Stimulated activated CD8-positive, alpha-beta memory T cell treated with anti-CD3 and anti-CD28 coated beads, Interleukin-4, amount 100 ng/mL, for 24 hours (primary cell): Measurements from ENCODE around the gene TSC1.
A peak's percentile ranks its signal among the peaks of the same experiment; 100 is the strongest.
"Not testable (repeated sequence)": the region's sequence is repeated elsewhere in the genome, so short reads cannot be mapped to it uniquely, and the experiment has no call there.

Experiments
- DNase-seq: peaks from one replicate; pipeline ENCODE4 v3.0.0-alpha.2; 2020; ENCODE audit warnings: low read depth

The TSC1 gene

GRCh38 chr9:132944294-132945185, at the start of gene TSC1:
TSC1 (minus strand) TSS chr9:132944616; CDS start chr9:132928872, 15,744 bp downstream.
- DNase-seq = peak; percentile 97

DNA sequence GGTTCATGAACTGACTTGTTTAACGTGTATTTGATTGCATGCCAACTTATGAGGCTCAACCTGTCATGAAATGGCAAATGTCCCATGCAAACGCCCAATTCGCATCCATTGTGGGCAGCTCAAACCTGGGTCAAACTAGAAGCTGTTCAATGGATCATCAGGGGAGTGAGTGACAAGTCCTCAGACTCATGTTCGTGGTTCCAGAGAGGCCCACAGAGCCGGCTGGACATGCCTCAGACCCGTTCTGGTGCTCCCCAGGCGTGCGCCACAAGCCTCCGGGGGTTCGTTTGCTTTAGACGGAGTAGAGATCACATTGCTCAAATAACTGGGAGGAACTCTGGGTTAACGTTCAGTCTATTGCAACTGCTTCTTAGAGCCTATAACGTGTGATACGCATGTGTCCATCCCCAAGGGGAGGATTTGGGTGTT, 49.1 kb upstream of the TSC1 start:
- no peak for DNase-seq

- no peak for DNase-seq
Measured at GRCh38 chr9:132991351-132992300, 47.2 kb upstream of the TSC1 start.

GRCh38 chr9:132990781-132991180, 46.4 kb upstream of the TSC1 start:
- DNase-seq = no peak

- not testable (repeated sequence) for DNase-seq
Measured at GRCh38 chr9:132989998-132990557, 45.7 kb upstream of the TSC1 start.

DNA sequence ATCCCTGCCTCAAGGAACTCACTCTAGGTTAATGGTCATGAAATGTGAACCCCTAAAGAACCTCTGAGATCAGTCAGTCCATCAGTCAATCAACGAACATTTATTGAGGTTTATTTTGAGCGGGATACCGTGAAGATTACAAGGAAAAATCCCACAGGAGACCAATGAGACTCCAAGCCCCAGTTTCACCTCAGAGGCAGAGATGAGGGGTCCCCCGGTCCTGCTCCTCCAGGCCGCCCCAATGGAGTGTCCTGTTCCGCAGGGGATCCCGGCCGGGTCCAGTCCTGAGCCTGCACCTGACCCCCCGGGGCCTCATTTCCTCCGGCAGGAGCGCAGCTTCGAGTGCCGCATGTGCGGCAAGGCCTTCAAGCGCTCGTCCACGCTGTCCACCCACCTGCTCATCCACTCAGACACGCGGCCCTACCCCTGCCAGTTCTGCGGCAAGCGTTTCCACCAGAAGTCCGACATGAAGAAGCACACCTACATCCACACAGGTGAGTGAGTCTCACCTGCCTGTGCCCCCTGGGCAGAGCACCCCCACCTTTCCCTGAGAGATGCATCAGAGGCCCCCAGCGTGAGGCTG, 45.1 kb upstream of the TSC1 start:
- no peak for DNase-seq

DNA sequence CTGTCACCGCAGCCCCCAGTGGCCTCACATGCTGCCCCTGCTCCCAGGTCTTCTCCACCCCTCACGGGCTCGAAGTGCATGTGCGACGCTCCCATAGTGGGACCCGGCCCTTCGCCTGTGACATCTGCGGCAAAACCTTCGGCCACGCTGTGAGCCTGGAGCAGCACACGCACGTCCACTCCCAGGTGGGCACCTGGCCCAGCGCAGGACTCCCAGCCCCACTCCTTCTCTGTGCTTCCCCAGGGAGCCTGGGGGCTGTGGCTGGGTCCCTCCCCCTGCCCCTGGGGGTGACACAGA, 44.5 kb upstream of the TSC1 start:
- DNase-seq = no peak

GRCh38 chr9:132988244-132989013, 44.0 kb upstream of the TSC1 start:
- DNase-seq = no peak

- no peak for DNase-seq
Measured at GRCh38 chr9:132986640-132987620, 42.5 kb upstream of the TSC1 start.

GRCh38 chr9:132986114-132986513, 41.7 kb upstream of the TSC1 start:
- no peak for DNase-seq

- DNase-seq = no peak
Measured at GRCh38 chr9:132985489-132985888, 41.1 kb upstream of the TSC1 start.

DNA sequence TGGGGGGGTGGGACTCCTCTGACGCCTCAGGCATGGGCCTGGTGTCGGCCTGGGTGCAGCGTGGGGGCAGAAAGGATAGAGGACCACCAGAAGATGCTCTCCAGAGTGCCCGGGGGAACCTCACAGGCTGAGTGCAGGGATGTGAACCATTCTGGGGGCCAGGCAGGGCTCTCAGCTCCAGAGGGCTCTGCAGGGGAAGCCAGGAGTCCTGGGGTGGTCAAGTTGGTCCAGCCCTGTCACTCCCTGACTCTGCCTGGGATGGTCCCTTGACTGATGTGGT, 40.6 kb upstream of the TSC1 start:
- DNase-seq = no peak

DNA sequence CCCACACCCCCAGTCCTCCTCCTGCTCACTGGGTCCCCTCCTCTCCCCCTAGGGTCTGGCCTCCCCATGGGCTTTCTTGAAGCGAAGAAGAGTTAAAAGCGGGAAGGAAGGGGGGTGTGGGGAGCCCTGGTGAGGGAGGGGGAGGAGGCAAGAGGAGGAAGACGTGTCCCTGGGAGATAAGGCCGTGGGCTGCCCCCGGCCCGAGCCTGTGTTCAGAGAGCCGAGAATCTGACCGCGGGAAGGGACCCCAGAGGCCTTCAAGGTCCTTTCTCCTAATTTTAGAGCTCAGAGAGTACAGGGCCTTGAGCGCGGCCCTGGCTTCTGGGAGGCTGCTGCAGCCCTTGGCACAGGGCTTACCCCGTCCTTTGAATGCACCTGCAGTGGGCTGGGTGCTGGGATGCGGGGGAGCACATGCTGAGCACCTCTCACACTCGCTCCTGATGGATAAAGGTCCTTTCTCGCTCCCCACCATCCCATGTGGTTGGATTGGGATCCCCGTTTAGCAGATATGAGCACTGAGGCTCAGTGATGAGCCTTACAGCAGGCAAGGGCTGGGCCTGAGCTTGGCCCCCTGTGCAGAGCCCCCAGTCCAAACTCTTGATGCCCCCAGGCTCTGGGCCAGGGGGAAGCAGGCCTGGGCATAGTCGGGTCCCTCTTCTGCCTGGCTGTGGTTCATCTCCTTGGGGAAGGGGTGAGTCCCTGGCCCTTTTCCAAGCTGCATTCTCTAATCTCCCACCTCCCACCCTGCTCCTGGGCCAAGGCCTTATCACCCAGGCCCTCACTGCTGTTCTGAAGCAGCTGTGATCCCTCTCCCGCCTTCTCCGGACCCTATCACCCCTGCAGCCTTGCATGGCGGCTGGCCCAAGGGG, 40.0 kb upstream of the TSC1 start:
- DNase-seq = no peak

GRCh38 chr9:132983491-132984201, 39.2 kb upstream of the TSC1 start:
- DNase-seq = no peak

- DNase-seq = no peak
Measured at GRCh38 chr9:132982458-132982857, 38.0 kb upstream of the TSC1 start.

GRCh38 chr9:132980157-132980556, 35.7 kb upstream of the TSC1 start:
- DNase-seq = no peak

- DNase-seq = no peak
Measured at GRCh38 chr9:132978451-132979131, 34.2 kb upstream of the TSC1 start, which contains the start of gene GFI1B. GFI1B (plus strand) TSS chr9:132978694; CDS start chr9:132986679, 7,985 bp downstream.

DNA sequence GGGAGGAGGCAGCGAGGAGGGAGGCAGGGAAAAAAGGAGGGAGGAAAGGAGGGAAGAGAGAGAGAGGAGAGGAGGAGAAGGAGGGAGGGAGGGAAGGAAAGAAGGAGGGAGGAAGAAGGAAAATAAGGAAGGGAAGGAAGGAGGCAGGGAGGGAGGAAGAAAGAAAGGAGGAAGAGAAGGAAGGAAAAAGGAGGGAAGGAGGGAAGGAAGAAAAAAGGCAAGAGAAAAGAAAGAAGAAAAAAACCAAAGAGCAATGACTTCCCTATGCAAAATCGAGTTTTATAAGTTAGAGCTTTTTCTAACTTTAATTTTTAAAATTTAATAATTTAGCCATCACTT, 33.7 kb upstream of the TSC1 start:
- no peak for DNase-seq
